ENCODE results near the gene HINT3. TPM values are rescaled to one million over a fixed set of nuclear protein-coding genes. Genes with fewer than 3 reads are reported as not detected.

The HINT3 gene
- total and polyA plus RNA-seq, 2 of the 13 experiments (the other 11 are each of a cell fraction or from before 2014, with no cell fraction given) = 3.1 to 22.8 TPM

DNA sequence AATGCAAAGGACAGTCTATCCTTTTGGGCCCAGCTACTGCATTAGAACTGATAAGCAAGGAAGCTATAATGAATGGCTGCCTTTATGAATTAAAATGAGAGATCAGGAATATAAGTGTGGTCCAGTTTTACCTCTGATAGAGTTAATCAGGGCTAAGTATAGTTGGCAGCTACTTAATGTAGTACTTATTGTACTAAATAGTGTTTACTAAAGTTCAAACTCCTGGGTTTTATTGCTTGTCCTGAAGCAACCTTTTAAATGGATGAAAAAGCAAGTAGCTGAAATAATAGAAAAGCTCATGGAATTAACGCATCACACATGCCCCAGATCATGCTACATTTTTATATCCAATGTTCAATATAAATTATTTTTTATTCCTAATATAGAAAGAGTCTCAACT, 35.1 kb downstream of the HINT3 start:
- in situ Hi-C loops (cut with HindIII; ENCODE audit: extremely low pct_ligation_motif_present, low pct_unique_long_range_greater_than_20kb) (no loop called here), intact Hi-C loops (cut with micrococcal nuclease; ENCODE audit: unreplicated experiment) (loop anchor here (10.0 kb wide), 2 partner anchors 323 to 663 kb away; no protein-coding TSS in a partner anchor)
- Histone ChIP-seq H4K20me1 (ENCODE audit: insufficient read depth, low read length) (peaks cover 37% of the 10 kb centered on the region), H3K36me3 (replicated peaks in 1 of 2; ENCODE audit: control insufficient read depth in 1 of 2, insufficient read depth in 2 of 2, low read length in 2 of 2) (peaks cover 2% of the 10 kb centered on the region in 2 experiments; a peak in 4 of 5 replicates), H3K9me3 (ENCODE audit: low read length) (no peaks in the 10 kb centered on the region), H3K27me3 (ENCODE audit: control insufficient read depth in 1 of 2, insufficient read depth in 2 of 2, low read length in 2 of 2) (no peaks in the 10 kb centered on the region; a peak in 1 of 5 replicates), H3K4me1 (ENCODE audit: insufficient read depth, low read length) (peaks cover 85% of the 10 kb centered on the region), H3K79me2 (ENCODE audit: insufficient read depth, low read length) (peaks cover 80% of the 10 kb centered on the region), H3K27ac (ENCODE audit: extremely low read length, insufficient read depth, low read length) (no peak overlapping the region), H2AFZ (ENCODE audit: low read length) (no peak overlapping the region), H3K4me2 (ENCODE audit: low read depth, low read length) (no peak overlapping the region), H3K4me3 (replicated peaks in 1 of 3; ENCODE audit: insufficient read depth in 1 of 3, low read depth in 2 of 3, low read length in 3 of 3) (no peak overlapping the region), H3K9ac (ENCODE audit: insufficient read depth, low read depth, low read length) (no peak overlapping the region)
- DNase-seq (ENCODE audit: low spot score) (no peak), ATAC-seq (no peak), FAIRE-seq (no peak)
- WGBS (ENCODE audit: low lambda C conversion rate) = 96% methylated on average over 1 of the region's 1 CpG
- ChIA-PET POLR2A (interaction anchor here (1.2 kb wide), 1 partner anchor 201 kb away, joined by 3 read pairs; the partner anchor contains the start of gene NCOA7), CTCF (ENCODE audit: low intra/inter-chr PET ratio, low total read pairs) (interaction anchor here (1.1 kb wide), 1 partner anchor 11 kb away, joined by 3 read pairs; no protein-coding TSS in a partner anchor)
- BruUV-seq (replicated peaks) = no TSS peak
- no peak for TF ChIP-seq KDM2A (CRISPR knock-in tag; IDR thresholded peaks at IDR 0.05; ENCODE audit: borderline replicate concordance, low read depth)
- TF ChIP-seq MATR3 (CRISPR knock-in tag; IDR thresholded peaks at IDR 0.05) = no peak
- TF ChIP-seq, protein P1, sequence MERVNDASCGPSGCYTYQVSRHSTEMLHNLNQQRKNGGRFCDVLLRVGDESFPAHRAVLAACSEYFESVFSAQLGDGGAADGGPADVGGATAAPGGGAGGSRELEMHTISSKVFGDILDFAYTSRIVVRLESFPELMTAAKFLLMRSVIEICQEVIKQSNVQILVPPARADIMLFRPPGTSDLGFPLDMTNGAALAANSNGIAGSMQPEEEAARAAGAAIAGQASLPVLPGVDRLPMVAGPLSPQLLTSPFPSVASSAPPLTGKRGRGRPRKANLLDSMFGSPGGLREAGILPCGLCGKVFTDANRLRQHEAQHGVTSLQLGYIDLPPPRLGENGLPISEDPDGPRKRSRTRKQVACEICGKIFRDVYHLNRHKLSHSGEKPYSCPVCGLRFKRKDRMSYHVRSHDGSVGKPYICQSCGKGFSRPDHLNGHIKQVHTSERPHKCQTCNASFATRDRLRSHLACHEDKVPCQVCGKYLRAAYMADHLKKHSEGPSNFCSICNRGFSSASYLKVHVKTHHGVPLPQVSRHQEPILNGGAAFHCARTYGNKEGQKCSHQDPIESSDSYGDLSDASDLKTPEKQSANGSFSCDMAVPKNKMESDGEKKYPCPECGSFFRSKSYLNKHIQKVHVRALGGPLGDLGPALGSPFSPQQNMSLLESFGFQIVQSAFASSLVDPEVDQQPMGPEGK (CRISPR knock-in tag; IDR thresholded peaks at IDR 0.05) = no peak
- TF ChIP-seq IKZF1 (IDR thresholded peaks at IDR 0.05) = no peak
- TF ChIP-seq NBN (conservative IDR thresholded peaks at IDR 0.05) = no peak
- no peak for TF ChIP-seq ZNF235 (CRISPR knock-in tag; IDR thresholded peaks at IDR 0.05; ENCODE audit: borderline replicate concordance)
- no peak for TF ChIP-seq SOX5 (CRISPR knock-in tag; IDR thresholded peaks at IDR 0.05; ENCODE audit: borderline replicate concordance)
- TF ChIP-seq HNRNPUL1 (IDR thresholded peaks at IDR 0.05; ENCODE audit: low read depth, low read length) = no peak
- TF ChIP-seq, protein P2, sequence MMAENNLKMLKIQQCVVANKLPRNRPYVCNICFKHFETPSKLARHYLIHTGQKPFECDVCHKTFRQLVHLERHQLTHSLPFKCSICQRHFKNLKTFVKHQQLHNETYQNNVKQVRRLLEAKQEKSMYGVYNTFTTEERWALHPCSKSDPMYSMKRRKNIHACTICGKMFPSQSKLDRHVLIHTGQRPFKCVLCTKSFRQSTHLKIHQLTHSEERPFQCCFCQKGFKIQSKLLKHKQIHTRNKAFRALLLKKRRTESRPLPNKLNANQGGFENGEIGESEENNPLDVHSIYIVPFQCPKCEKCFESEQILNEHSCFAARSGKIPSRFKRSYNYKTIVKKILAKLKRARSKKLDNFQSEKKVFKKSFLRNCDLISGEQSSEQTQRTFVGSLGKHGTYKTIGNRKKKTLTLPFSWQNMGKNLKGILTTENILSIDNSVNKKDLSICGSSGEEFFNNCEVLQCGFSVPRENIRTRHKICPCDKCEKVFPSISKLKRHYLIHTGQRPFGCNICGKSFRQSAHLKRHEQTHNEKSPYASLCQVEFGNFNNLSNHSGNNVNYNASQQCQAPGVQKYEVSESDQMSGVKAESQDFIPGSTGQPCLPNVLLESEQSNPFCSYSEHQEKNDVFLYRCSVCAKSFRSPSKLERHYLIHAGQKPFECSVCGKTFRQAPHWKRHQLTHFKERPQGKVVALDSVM (CRISPR knock-in tag; IDR thresholded peaks at IDR 0.05) = no peak
- TF ChIP-seq CBX5 (CRISPR knock-in tag; IDR thresholded peaks at IDR 0.05; ENCODE audit: borderline replicate concordance) = no peak
- no peak for TF ChIP-seq ZBTB7B (CRISPR knock-in tag; IDR thresholded peaks at IDR 0.05)
- TF ChIP-seq ZNF431 (CRISPR knock-in tag; IDR thresholded peaks at IDR 0.05; ENCODE audit: borderline replicate concordance, low read depth) = no peak
- TF ChIP-seq, protein P3, sequence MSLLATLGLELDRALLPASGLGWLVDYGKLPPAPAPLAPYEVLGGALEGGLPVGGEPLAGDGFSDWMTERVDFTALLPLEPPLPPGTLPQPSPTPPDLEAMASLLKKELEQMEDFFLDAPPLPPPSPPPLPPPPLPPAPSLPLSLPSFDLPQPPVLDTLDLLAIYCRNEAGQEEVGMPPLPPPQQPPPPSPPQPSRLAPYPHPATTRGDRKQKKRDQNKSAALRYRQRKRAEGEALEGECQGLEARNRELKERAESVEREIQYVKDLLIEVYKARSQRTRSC (CRISPR knock-in tag; IDR thresholded peaks at IDR 0.05; ENCODE audit: low read depth) = no peak
- TF ChIP-seq CREM (IDR thresholded peaks at IDR 0.05) = no peak
- no peak for TF ChIP-seq CREM (CRISPR knock-in tag; IDR thresholded peaks at IDR 0.05)
- no peak for TF ChIP-seq ZNF879 (CRISPR knock-in tag; IDR thresholded peaks at IDR 0.05)
- TF ChIP-seq, protein P4, sequence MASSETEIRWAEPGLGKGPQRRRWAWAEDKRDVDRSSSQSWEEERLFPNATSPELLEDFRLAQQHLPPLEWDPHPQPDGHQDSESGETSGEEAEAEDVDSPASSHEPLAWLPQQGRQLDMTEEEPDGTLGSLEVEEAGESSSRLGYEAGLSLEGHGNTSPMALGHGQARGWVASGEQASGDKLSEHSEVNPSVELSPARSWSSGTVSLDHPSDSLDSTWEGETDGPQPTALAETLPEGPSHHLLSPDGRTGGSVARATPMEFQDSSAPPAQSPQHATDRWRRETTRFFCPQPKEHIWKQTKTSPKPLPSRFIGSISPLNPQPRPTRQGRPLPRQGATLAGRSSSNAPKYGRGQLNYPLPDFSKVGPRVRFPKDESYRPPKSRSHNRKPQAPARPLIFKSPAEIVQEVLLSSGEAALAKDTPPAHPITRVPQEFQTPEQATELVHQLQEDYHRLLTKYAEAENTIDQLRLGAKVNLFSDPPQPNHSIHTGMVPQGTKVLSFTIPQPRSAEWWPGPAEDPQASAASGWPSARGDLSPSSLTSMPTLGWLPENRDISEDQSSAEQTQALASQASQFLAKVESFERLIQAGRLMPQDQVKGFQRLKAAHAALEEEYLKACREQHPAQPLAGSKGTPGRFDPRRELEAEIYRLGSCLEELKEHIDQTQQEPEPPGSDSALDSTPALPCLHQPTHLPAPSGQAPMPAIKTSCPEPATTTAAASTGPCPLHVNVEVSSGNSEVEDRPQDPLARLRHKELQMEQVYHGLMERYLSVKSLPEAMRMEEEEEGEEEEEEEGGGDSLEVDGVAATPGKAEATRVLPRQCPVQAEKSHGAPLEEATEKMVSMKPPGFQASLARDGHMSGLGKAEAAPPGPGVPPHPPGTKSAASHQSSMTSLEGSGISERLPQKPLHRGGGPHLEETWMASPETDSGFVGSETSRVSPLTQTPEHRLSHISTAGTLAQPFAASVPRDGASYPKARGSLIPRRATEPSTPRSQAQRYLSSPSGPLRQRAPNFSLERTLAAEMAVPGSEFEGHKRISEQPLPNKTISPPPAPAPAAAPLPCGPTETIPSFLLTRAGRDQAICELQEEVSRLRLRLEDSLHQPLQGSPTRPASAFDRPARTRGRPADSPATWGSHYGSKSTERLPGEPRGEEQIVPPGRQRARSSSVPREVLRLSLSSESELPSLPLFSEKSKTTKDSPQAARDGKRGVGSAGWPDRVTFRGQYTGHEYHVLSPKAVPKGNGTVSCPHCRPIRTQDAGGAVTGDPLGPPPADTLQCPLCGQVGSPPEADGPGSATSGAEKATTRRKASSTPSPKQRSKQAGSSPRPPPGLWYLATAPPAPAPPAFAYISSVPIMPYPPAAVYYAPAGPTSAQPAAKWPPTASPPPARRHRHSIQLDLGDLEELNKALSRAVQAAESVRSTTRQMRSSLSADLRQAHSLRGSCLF (CRISPR knock-in tag; IDR thresholded peaks at IDR 0.05; ENCODE audit: borderline replicate concordance) = no peak
